HepG2 (cell line): ENCODE data around the gene NXN. TPM values are rescaled to one million over a fixed set of nuclear protein-coding genes. Genes with fewer than 3 reads are reported as not detected.
A peak's percentile ranks its signal among the peaks of the same experiment; 100 is the strongest.

Source experiments
- PRMT3 ChIP-seq: sonication (generic); formaldehyde crosslinking; IDR thresholded peaks from 2 replicates; pipeline ENCODE4 v1.8.1; 2022; ENCODE audit warnings: low read depth, mild to moderate bottlenecking, moderate library complexity, missing genetic modification reagents, borderline replicate concordance
- RARG ChIP-seq: sonication (generic); formaldehyde crosslinking; IDR thresholded peaks from 2 replicates; pipeline ENCODE4 v1.4.0; 2020; ENCODE audit warnings: low read depth, mild to moderate bottlenecking, missing genetic modification reagents
- RFX5 ChIP-seq: IDR thresholded peaks from 2 replicates; pipeline ENCODE4 v1.6.1; 2011; ENCODE audit warnings: low read depth, low read length, improper control_type of control experiment
- ZNF530 ChIP-seq: sonication (generic); formaldehyde crosslinking; IDR thresholded peaks from 2 replicates; pipeline ENCODE4 v1.5.0; 2020; ENCODE audit warnings: low read depth, mild to moderate bottlenecking, missing genetic modification reagents
- ZNF589 ChIP-seq: sonication (generic); formaldehyde crosslinking; conservative IDR thresholded peaks from 2 replicates; pipeline ENCODE4 v1.8.0; 2022; ENCODE audit warnings: mild to moderate bottlenecking, moderate library complexity, missing genetic modification reagents
- polyA plus RNA-seq, 8 experiments: library from polyadenylated mRNA; depleted of rRNA in 3 of 8; stranded (reverse) in 7 of 8; unstranded in 1 of 8; fragments of >200 nt; fragmentation: Illumina TruSeq in 4 of 8; extraction: Trizol in 4 of 8; gene quantifications; 2 replicates each; pipeline versions ENCODE4 v1.2.1 to v1.2.3, GENCODE V29; 2011 to 2016; ENCODE audit warnings: low read depth in 4 of 8, missing spikeins in 1 of 8, mixed read lengths in 1 of 8; ENCODE audit not compliant: insufficient read depth in 1 of 8
- total RNA-seq, 5 experiments: library from RNA; depleted of rRNA; stranded (reverse); fragments of >200 nt; fragmentation: Illumina TruSeq; extraction: Trizol; gene quantifications; 2 replicates each; pipeline ENCODE4 v1.2.3, GENCODE V29; 2016; ENCODE audit warnings: low read depth in 1 of 5
- TF ChIP-seq, protein P1 (sequence below): sonication (generic); formaldehyde crosslinking; IDR thresholded peaks from 2 replicates; pipeline ENCODE4 v1.4.0; 2020; ENCODE audit warnings: missing genetic modification reagents
- TF ChIP-seq, protein P2 (sequence below): sonication (generic); formaldehyde crosslinking; IDR thresholded peaks from 2 replicates; pipeline ENCODE4 v1.9.0; 2022; ENCODE audit warnings: low read depth, missing genetic modification reagents
- TF ChIP-seq, protein P3 (sequence below): sonication (generic); formaldehyde crosslinking; IDR thresholded peaks from 2 replicates; pipeline ENCODE4 v1.9.0; 2021; ENCODE audit warnings: mild to moderate bottlenecking, missing genetic modification reagents
- TF ChIP-seq, protein P4 (sequence below): sonication (generic); formaldehyde crosslinking; IDR thresholded peaks from 2 replicates; pipeline ENCODE4 v1.5.1; 2020; ENCODE audit warnings: mild to moderate bottlenecking, missing genetic modification reagents, moderate library complexity
- TF ChIP-seq, protein P5 (sequence below): sonication (generic); formaldehyde crosslinking; IDR thresholded peaks from 2 replicates; pipeline ENCODE4 v1.8.0; 2023; ENCODE audit warnings: mild to moderate bottlenecking, missing genetic modification reagents
- TF ChIP-seq, protein P6 (sequence below): sonication (generic); formaldehyde crosslinking; IDR thresholded peaks from 2 replicates; pipeline ENCODE4 v1.4.0; 2020; ENCODE audit warnings: missing genetic modification reagents

The NXN gene
- total and polyA plus RNA-seq, 2 of the 13 experiments (the other 11 are each of a cell fraction or from before 2014, with no cell fraction given) = 22.2 to 24.3 TPM

DNA sequence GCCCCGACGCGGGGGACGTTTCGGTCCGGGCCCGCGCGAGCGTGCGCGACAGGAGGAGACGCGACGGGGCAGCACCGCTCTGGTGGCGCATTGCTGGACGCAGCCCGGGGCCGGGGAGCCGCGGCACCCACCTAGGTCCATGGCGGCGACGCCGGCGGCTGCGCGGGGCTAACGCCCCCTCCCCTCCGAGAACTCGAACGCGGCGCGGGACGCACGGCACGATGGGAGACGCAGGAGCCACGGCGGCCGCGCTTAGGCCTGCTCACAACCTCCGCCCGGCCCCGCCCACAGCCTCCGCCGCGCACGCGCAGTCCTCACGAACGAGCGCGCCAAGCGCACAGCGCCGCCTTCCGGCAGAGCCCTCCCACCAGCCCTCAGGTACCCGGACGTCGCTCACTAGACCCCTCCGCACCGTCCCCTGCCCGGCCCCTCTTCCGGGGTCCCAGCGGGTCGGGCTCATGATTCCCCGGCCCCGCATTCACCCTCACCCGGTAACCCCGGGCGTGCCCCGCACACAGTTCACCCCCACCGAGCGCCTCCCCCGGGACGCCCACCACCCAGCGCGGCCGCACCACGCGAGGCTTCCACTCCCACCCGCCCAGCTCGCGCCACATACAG is 227.5 kb downstream of the NXN start, which contains the start of gene GEMIN4 (continued):
- TF ChIP-seq, protein P1, sequence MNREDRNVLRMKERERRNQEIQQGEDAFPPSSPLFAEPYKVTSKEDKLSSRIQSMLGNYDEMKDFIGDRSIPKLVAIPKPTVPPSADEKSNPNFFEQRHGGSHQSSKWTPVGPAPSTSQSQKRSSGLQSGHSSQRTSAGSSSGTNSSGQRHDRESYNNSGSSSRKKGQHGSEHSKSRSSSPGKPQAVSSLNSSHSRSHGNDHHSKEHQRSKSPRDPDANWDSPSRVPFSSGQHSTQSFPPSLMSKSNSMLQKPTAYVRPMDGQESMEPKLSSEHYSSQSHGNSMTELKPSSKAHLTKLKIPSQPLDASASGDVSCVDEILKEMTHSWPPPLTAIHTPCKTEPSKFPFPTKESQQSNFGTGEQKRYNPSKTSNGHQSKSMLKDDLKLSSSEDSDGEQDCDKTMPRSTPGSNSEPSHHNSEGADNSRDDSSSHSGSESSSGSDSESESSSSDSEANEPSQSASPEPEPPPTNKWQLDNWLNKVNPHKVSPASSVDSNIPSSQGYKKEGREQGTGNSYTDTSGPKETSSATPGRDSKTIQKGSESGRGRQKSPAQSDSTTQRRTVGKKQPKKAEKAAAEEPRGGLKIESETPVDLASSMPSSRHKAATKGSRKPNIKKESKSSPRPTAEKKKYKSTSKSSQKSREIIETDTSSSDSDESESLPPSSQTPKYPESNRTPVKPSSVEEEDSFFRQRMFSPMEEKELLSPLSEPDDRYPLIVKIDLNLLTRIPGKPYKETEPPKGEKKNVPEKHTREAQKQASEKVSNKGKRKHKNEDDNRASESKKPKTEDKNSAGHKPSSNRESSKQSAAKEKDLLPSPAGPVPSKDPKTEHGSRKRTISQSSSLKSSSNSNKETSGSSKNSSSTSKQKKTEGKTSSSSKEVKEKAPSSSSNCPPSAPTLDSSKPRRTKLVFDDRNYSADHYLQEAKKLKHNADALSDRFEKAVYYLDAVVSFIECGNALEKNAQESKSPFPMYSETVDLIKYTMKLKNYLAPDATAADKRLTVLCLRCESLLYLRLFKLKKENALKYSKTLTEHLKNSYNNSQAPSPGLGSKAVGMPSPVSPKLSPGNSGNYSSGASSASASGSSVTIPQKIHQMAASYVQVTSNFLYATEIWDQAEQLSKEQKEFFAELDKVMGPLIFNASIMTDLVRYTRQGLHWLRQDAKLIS (CRISPR knock-in tag) = no peak
- TF ChIP-seq, protein P2, sequence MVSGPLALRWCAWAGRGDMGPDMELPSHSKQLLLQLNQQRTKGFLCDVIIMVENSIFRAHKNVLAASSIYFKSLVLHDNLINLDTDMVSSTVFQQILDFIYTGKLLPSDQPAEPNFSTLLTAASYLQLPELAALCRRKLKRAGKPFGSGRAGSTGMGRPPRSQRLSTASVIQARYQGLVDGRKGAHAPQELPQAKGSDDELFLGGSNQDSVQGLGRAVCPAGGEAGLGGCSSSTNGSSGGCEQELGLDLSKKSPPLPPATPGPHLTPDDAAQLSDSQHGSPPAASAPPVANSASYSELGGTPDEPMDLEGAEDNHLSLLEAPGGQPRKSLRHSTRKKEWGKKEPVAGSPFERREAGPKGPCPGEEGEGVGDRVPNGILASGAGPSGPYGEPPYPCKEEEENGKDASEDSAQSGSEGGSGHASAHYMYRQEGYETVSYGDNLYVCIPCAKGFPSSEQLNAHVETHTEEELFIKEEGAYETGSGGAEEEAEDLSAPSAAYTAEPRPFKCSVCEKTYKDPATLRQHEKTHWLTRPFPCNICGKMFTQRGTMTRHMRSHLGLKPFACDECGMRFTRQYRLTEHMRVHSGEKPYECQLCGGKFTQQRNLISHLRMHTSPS (CRISPR knock-in tag) = no peak
- TF ChIP-seq ZNF589 (CRISPR knock-in tag) (peak; percentile 77; the same call in 1 of the 2 replicates), ZNF530 (no peak), RFX5 (no peak), PRMT3 (CRISPR knock-in tag) (no peak), RARG (CRISPR knock-in tag) (no peak)
- TF ChIP-seq, protein P3, sequence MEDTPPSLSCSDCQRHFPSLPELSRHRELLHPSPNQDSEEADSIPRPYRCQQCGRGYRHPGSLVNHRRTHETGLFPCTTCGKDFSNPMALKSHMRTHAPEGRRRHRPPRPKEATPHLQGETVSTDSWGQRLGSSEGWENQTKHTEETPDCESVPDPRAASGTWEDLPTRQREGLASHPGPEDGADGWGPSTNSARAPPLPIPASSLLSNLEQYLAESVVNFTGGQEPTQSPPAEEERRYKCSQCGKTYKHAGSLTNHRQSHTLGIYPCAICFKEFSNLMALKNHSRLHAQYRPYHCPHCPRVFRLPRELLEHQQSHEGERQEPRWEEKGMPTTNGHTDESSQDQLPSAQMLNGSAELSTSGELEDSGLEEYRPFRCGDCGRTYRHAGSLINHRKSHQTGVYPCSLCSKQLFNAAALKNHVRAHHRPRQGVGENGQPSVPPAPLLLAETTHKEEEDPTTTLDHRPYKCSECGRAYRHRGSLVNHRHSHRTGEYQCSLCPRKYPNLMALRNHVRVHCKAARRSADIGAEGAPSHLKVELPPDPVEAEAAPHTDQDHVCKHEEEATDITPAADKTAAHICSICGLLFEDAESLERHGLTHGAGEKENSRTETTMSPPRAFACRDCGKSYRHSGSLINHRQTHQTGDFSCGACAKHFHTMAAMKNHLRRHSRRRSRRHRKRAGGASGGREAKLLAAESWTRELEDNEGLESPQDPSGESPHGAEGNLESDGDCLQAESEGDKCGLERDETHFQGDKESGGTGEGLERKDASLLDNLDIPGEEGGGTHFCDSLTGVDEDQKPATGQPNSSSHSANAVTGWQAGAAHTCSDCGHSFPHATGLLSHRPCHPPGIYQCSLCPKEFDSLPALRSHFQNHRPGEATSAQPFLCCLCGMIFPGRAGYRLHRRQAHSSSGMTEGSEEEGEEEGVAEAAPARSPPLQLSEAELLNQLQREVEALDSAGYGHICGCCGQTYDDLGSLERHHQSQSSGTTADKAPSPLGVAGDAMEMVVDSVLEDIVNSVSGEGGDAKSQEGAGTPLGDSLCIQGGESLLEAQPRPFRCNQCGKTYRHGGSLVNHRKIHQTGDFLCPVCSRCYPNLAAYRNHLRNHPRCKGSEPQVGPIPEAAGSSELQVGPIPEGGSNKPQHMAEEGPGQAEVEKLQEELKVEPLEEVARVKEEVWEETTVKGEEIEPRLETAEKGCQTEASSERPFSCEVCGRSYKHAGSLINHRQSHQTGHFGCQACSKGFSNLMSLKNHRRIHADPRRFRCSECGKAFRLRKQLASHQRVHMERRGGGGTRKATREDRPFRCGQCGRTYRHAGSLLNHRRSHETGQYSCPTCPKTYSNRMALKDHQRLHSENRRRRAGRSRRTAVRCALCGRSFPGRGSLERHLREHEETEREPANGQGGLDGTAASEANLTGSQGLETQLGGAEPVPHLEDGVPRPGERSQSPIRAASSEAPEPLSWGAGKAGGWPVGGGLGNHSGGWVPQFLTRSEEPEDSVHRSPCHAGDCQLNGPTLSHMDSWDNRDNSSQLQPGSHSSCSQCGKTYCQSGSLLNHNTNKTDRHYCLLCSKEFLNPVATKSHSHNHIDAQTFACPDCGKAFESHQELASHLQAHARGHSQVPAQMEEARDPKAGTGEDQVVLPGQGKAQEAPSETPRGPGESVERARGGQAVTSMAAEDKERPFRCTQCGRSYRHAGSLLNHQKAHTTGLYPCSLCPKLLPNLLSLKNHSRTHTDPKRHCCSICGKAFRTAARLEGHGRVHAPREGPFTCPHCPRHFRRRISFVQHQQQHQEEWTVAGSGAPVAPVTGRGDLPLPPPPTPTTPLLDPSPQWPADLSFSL (CRISPR knock-in tag) = no peak
- TF ChIP-seq, protein P4, sequence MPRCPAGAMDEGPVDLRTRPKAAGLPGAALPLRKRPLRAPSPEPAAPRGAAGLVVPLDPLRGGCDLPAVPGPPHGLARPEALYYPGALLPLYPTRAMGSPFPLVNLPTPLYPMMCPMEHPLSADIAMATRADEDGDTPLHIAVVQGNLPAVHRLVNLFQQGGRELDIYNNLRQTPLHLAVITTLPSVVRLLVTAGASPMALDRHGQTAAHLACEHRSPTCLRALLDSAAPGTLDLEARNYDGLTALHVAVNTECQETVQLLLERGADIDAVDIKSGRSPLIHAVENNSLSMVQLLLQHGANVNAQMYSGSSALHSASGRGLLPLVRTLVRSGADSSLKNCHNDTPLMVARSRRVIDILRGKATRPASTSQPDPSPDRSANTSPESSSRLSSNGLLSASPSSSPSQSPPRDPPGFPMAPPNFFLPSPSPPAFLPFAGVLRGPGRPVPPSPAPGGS (CRISPR knock-in tag) = peak; percentile 60
- TF ChIP-seq, protein P5, sequence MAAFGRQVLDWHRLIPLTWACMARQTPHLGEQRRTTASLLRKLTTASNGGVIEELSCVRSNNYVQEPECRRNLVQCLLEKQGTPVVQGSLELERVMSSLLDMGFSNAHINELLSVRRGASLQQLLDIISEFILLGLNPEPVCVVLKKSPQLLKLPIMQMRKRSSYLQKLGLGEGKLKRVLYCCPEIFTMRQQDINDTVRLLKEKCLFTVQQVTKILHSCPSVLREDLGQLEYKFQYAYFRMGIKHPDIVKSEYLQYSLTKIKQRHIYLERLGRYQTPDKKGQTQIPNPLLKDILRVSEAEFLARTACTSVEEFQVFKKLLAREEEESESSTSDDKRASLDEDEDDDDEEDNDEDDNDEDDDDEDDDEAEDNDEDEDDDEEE = no peak
- TF ChIP-seq, protein P6, sequence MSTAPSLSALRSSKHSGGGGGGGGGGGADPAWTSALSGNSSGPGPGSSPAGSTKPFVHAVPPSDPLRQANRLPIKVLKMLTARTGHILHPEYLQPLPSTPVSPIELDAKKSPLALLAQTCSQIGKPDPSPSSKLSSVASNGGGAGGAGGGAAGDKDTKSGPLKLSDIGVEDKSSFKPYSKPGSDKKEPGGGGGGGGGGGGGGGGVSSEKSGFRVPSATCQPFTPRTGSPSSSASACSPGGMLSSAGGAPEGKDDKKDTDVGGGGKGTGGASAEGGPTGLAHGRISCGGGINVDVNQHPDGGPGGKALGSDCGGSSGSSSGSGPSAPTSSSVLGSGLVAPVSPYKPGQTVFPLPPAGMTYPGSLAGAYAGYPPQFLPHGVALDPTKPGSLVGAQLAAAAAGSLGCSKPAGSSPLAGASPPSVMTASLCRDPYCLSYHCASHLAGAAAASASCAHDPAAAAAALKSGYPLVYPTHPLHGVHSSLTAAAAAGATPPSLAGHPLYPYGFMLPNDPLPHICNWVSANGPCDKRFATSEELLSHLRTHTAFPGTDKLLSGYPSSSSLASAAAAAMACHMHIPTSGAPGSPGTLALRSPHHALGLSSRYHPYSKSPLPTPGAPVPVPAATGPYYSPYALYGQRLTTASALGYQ (CRISPR knock-in tag) = 0 out of 2 replicates have a peak, but pooled peaks have one; percentile 45
